G401 (cell line): ENCODE results near the gene TUBB. TPM values are rescaled to one million over a fixed set of nuclear protein-coding genes. Genes with fewer than 3 reads are reported as not detected.
A peak's percentile ranks its signal among the peaks of the same experiment; 100 is the strongest.
"Not testable (repeated sequence)": the region's sequence is repeated elsewhere in the genome, so short reads cannot be mapped to it uniquely, and the experiment has no call there.

Source experiments
- DNase-seq: peaks from one replicate; pipeline ENCODE4 v3.0.0-alpha.2; 2015; ENCODE audit warnings: low spot score
- in situ Hi-C: cut with HindIII; loops from 2 replicates; pipeline ENCODE4 v1.10.0; 2016; ENCODE audit warnings: low sequenced_read_pairs, mixed read lengths
- total RNA-seq: library from RNA; depleted of rRNA; stranded (reverse); fragments of >200 nt; shearing (Covaris generic); gene quantifications from 2 replicates; pipeline ENCODE4 v1.2.3, GENCODE V29; 2014

TUBB gene
- total RNA-seq, 1 experiment from 2014 or later, result 575 TPM

DNA sequence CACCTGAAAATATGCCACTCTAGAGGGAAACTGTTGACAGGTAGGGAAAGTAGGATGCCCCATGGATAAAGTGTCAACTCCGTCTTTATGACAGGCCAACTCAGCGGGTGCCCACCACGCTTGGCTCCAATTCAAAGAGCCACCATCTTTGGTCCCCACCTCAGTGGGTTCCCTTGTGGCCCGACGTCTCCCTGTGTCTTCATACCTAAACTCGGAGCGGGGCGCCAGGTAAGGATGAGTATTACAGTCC, 3.3 kb upstream of the TUBB start:
- in situ Hi-C loops, result no loop called here
- DNase-seq, result no peak

DNA sequence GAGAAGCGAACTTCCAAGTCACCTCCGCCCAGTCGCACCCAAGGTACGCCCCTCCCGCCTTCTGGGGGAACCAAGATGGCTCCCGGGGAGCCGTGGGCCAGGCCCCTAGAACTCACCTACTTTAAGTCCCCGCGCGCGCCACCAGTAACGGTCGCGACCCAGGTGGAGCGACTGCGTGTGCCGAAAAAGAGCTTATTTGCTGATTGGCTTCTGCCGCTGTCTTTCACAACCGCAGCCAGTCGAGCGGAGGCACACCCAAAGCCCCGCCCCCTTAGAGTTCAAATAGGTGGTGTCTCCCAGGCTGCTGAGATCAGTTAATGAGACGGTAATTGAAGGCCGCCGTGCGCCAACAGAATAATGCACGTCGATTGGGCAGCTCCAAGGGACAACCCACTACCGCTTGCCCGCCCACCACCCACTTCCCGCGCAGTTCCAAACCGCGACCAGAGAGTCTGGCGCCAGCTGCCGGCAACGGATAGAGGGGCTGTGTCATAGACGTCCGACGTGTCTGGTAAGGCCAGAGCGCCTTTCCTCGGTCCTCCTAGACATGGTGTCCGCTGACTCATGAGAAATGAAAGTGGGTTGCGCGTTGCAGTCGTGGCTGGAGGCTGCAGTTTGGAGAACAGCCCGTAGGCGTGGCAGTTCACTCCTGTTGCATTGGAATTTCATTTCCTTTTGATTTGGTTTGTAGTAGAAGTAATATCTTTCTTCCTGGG, 2.9 kb upstream of the TUBB start, which contains the start of gene MDC1:
Gene MDC1, minus strand, starts transcription at position 153 of the 716 bp plus-strand sequence. CDS start 2,106 bp downstream, outside the sequence.
- DNase-seq, result peak; percentile 100
- in situ Hi-C loops, result no loop called here

DNA sequence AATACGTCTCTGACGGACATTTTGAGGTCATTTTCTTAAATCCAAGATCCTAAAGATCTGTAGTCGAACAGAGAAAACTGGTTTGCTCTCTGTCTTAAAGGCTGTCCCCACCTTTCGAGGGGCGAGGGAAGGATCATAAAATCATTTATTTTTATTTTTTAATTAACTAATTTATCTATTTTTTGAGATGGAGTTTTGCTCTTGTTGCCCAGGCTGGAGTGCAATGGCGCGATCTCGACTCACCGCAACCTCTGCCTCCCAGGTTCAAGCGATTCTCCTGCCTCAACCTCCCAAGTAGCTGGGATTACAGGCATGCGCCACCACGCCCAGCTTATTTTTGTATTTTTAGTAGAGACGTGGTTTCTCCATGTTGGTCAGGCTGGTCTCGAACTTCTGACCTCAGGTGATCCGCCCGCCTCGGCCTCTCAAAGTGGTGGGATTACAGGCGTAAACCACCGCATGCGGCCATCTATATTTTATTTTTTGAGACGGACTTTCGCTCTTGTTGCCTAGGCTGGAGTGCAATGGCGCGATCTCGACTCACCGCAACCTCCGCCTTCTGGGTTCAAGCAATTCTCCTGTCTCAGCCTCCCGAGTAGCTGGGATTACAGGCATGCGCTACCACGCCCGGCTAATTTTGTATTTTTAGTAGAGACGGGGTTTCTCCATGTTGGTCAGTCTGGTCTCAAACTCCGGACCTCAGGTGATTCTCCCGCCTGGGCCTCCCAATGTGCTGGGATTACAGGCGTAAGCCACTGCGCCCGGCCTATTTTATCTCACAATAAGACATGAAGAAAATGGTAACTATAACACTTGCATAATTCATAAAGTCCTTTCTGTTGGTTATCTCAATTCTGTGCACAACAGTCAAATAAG, 2.1 kb upstream of the TUBB start:
- DNase-seq, in situ Hi-C loops: not testable (repeated sequence)

DNA sequence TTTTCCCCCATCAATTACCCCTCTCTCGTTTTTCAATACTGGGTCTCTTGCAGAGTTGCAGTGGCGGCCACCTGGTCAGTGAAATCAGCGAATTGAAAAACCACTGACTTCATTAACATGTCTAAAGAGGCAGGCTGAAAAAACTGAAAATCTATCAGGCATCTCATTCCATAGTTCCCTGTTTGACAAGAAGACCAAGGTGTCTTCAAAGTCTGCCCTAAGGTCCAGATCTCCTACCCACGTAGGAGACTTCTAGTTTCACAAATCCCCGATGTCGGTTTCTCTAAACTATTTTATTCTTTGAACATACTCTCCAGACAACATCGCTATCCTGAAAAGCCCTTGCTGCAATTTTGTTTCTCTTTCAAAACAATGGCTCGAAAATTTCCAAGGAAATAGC, 796 bp upstream of the TUBB start:
- no peak for DNase-seq
- in situ Hi-C loops, result no loop called here

DNA sequence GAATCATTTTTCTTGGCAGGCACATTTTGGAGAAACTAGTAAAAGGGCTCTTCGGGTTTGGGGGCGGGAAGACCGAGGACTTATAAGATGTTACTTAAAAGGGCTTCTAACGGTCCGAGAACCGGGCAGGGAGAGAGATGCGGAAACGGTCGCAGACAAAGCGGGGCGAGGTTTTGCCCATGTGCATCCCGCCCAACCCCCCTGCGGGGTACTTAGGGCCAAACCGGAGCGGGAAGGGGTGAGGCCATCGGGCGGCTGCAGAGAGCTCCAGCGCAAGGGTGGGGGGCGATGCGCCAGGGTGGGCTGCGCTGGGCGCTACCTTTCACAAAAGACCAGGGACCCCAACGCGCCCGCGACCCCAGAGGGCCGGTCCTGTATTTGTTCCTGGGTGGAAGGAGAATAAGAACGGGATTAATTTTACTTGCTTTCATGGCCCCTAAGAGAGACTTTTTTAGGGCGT, 616 bp downstream of the TUBB start:
- in situ Hi-C loops, result no loop called here
- peak; percentile 51 for DNase-seq

DNA sequence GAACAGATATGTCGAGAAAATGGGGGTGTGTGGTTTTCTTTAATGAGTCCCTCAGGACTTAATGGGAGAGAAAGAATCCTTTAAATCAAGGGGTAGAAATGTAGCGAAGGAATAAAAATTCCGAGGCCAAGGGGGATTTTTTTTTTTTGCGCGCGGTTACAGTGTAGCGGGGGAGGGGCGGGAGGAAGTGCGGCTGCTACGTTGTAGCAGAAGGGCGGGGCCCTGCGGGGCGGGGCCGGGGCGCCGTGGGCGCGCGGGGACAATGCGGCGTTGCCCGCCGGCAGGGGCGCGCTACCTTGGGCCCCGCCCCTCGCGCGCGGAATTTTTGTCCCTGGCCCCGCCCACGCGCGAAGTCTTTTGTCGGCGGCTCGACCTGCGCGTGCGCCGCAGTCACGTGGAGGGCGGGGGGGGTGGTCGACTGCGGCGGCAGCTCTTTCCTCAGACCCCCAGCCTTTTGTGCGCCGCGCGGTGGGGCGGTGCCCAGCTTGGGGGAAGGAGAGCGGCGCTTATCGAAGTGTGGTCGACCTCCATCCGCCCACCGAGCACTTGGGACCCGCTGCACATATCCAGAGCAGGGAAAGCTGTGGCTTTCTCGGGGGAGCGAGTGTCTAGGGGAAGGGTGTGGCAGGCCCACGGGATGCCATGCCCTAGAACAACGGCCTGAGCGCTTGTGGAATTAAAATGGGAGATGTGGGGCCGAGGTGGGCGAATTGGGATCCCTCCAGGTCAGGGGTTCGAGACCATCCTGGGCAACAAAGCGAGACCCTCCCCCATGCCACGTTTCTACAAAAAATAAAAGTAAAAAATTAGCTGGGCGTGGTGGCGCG, 1.3 kb downstream of the TUBB start:
- DNase-seq, result peak; percentile 88
- in situ Hi-C loops, result no loop called here

DNA sequence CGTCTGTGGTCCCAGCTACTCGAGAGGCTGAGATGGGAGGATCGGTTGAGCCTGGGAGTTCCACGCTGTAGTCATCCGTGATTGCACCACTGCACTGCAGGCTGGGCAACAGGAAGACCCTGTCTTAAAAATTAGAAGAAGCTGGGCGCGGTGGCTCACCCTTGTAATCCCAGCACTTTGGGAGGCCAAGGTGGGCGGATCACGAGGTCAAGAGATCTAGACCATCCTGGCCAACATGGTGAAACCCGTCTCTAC, 1.8 kb downstream of the TUBB start:
- in situ Hi-C loops, DNase-seq: not testable (repeated sequence)

DNA sequence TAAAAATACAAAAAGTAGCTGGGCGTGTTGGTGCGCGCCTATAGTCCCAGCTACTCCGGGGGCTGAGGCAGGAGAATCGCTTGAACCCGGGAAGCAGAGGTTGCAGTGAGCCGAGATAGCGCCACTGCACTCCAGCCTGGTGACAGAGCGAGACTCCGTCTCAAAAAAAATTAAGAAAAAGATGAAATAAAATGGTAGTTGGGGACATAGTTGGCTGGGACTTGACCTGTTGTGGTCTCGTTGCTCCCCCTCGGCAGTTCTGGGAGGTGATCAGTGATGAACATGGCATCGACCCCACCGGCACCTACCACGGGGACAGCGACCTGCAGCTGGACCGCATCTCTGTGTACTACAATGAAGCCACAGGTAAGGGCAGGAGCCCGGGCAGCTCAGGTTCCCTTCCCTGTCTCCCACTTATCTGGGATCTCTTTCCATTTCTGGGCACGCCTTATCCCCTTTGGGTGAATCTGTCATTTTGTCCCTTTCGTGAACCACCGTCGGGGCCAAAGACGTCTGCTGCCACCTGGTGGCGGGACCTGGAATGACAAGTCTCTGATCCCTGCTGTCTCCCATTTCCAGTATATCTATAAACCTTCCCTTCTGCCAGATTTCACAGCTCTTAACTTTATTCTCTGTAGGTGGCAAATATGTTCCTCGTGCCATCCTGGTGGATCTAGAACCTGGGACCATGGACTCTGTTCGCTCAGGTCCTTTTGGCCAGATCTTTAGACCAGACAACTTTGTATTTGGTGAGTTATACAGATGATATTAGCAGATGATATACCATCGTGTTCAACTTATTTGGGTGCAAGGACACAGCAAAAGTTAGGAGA, 2.3 kb downstream of the TUBB start:
- peak; percentile 81 for DNase-seq
- in situ Hi-C loops, result no loop called here

DNA sequence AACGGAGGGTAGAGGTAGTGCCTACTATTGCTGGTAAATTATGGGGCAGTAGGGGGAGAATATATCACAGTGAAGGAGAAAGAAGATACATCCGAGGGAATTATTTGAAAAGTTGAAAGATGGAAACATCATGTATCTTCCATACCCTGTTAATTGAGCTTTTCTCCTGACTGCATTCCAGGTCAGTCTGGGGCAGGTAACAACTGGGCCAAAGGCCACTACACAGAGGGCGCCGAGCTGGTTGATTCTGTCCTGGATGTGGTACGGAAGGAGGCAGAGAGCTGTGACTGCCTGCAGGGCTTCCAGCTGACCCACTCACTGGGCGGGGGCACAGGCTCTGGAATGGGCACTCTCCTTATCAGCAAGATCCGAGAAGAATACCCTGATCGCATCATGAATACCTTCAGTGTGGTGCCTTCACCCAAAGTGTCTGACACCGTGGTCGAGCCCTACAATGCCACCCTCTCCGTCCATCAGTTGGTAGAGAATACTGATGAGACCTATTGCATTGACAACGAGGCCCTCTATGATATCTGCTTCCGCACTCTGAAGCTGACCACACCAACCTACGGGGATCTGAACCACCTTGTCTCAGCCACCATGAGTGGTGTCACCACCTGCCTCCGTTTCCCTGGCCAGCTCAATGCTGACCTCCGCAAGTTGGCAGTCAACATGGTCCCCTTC, 3.1 kb downstream of the TUBB start:
- in situ Hi-C loops, DNase-seq: not testable (repeated sequence)

DNA sequence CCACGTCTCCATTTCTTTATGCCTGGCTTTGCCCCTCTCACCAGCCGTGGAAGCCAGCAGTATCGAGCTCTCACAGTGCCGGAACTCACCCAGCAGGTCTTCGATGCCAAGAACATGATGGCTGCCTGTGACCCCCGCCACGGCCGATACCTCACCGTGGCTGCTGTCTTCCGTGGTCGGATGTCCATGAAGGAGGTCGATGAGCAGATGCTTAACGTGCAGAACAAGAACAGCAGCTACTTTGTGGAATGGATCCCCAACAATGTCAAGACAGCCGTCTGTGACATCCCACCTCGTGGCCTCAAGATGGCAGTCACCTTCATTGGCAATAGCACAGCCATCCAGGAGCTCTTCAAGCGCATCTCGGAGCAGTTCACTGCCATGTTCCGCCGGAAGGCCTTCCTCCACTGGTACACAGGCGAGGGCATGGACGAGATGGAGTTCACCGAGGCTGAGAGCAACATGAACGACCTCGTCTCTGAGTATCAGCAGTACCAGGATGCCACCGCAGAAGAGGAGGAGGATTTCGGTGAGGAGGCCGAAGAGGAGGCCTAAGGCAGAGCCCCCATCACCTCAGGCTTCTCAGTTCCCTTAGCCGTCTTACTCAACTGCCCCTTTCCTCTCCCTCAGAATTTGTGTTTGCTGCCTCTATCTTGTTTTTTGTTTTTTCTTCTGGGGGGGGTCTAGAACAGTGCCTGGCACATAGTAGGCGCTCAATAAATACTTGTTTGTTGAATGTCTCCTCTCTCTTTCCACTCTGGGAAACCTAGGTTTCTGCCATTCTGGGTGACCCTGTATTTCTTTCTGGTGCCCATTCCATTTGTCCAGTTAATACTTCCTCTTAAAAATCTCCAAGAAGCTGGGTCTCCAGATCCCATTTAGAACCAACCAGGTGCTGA, 3.9 kb downstream of the TUBB start:
- DNase-seq, in situ Hi-C loops: not testable (repeated sequence)

DNA sequence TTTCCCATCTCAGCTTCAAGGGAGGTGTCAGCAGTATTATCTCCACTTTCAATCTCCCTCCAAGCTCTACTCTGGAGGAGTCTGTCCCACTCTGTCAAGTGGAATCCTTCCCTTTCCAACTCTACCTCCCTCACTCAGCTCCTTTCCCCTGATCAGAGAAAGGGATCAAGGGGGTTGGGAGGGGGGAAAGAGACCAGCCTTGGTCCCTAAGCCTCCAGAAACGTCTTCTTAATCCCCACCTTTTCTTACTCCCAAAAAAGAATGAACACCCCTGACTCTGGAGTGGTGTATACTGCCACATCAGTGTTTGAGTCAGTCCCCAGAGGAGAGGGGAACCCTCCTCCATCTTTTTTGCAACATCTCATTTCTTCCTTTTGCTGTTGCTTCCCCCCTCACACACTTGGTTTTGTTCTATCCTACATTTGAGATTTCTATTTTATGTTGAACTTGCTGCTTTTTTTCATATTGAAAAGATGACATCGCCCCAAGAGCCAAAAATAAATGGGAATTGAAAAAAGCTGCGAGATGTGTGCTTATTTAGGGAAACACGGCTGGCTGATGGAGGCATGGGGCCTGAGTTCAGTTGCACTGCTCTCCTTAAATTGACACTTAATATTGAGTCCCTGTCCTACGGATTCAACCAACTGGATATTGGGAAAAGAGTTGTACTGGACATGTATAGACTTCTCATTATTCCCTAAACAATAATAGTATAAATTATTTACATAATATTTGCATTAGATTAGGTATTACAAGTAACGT, 4.9 kb downstream of the TUBB start:
- DNase-seq, result no peak
- in situ Hi-C loops, result no loop called here

DNA sequence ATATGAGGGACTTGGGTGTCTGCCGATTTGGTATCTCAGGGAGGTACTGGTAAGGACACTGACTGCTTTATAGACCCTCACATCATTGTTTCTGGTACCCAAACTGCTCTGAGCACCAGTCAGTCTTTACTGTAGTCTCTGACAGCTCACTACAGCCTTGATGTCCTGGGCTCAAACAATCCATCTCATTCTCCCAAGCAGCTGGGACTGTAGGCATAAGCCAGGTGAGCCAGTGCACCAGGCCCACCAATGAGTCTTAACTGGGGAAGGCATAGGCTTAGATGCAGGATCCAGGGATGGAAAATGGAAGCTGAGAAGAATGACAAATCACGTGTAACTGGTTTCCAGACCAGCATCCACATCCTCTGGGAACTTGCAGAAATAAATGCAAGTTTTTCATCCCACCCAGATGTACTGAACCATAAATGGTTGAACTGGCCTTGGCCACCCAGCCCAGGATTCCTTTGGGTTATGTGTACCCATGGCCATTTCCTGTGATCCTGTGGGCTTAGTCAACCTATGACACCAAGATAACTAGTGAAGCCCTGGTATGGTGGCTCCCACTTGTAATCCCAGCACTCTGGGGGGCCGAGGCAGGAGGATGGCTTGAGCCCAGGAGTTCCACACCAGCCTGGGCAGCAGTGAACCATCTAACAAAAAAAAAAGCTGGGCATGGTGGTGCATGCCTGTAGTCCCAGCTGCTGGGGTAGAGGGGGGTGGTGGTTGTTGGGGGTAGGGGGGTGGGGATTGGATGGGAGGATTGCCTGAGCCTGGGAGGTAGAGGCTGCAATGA, 5.8 kb downstream of the TUBB start:
- in situ Hi-C loops, result no loop called here
- DNase-seq, result peak; percentile 62

DNA sequence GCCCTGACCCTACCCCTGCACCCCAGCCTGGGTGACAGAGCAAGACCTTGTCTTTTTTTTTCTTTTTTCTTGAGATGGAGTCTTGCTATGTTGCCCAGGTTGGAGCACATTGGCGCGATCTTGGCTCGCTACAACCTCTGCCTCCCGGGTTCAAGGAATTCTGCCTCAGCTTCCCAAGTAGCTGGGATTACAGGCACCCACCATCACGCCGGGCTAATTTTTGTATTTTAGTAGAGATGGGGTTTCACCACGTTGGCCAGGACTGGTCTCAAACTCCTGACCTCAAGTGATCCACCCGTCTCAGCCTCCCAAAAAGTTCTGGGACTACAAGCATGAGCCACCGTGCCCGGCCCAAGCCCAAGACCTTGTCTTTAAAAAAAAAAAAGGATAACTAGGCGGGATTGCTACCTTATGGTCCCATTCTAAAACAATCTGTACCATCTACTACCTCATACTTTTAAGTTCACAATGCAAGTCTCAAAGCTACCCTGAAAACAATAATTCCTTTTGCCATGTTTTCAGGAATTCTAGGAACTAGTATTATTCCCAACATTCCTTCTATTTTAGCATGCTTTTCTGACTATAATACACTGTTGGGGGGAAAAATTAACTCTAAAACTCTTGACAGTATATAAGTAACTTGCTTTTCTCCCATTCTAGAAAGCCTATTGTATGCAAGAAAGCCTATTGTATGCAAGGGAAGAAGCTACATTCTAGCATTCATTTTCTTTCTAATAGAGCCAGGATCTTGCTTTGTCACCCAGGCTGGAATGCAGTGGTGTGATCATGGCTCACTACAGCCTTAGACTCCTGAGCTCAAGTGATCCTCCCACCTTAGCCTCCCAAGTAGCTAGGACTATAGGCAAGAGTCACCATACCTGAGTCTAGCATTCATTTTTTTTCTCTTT, 6.6 kb downstream of the TUBB start:
- in situ Hi-C loops, result no loop called here
- no peak for DNase-seq

DNA sequence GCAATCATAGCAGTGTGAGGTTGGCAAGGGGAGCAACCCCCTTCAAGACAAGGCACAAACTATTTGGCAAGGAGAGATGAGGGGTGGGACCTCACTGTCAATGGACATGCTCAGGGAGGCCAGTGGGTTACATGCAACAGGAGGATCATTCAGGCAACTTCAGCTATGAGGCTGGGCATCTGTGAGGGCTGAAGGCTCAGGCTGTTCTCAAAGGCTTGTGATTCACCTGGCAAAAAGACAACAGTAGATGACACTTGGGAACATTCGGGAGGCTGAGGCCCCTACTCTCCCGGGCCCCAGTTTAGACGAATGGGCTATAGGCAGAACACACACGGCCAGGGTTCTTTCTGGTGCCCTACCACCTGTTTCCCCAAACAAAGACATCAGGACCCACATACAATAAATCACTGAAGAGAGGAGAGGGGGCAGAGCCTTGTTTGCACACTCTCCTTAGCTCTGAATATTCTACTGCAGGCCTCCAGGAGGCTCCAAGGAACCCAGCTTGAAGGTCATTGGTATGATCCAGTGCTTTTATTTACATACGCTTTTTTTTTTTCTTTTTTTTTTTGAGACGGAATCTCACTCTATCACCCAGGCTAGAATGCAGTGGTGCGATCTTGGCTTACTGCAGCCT, 7.9 kb downstream of the TUBB start:
- in situ Hi-C loops, result no loop called here
- peak; percentile 30 for DNase-seq
